ENCODE measurements around the gene LRRC7.

- TF ChIP-seq CTCF (IDR thresholded peaks at IDR 0.05): no peak
- no peak for TF ChIP-seq POLR2AphosphoS5 (IDR thresholded peaks at IDR 0.05; ENCODE audit: low read depth, low read length)
- TF ChIP-seq REST (IDR thresholded peaks at IDR 0.05; ENCODE audit: insufficient read depth in 1 of 2, low read depth in 2 of 2, low read length in 1 of 2): no peak
- no peak for TF ChIP-seq TCF7L2 (IDR thresholded peaks at IDR 0.05; ENCODE audit: low read depth, low read length)
- TF ChIP-seq SIN3A (IDR thresholded peaks at IDR 0.05; ENCODE audit: borderline replicate concordance, insufficient read depth, low read depth, low read length): no peak
Observed at GRCh38 chr1:70117046-70117445, 549.3 kb downstream of the LRRC7 start.

Data from Panc1 (cell line).